ENCODE measurements around the gene INTS14. TPM values are rescaled to one million over a fixed set of nuclear protein-coding genes. Genes with fewer than 3 reads are reported as not detected.

INTS14 gene
- total RNA-seq, 1 donor = 41.0 TPM

DNA sequence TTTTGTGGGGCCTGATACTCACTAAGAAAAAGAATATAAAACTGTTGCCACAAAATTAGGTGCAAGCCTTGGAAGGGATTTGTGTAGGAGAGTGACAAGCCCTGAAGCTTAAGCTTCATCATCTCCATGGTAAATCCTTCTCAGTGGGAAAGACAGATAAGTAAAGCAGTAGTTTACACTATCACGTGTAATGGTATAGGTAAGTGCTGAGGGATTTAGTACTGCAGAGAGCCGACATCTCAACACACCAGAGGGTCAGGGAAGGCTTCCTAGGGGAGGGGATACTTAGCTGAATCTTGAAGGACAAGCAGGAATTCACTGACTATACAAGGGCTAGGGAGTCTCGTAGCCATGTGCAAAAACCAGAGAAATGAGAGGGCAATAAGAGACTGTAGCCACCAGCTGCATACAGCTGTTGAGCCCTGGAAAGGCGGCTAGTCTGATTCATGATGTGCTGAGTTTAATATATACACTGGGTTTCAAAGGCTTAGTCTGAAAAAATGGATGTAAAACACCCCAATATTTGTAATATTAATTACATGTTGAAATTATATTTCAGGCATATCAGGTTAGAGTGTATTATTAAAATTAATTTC is 21.9 kb upstream of the INTS14 start:
- peak; percentile 59 for DNase-seq (ENCODE audit: low read depth)
- TF ChIP-seq, protein P1, sequence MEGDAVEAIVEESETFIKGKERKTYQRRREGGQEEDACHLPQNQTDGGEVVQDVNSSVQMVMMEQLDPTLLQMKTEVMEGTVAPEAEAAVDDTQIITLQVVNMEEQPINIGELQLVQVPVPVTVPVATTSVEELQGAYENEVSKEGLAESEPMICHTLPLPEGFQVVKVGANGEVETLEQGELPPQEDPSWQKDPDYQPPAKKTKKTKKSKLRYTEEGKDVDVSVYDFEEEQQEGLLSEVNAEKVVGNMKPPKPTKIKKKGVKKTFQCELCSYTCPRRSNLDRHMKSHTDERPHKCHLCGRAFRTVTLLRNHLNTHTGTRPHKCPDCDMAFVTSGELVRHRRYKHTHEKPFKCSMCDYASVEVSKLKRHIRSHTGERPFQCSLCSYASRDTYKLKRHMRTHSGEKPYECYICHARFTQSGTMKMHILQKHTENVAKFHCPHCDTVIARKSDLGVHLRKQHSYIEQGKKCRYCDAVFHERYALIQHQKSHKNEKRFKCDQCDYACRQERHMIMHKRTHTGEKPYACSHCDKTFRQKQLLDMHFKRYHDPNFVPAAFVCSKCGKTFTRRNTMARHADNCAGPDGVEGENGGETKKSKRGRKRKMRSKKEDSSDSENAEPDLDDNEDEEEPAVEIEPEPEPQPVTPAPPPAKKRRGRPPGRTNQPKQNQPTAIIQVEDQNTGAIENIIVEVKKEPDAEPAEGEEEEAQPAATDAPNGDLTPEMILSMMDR (IDR thresholded peaks at IDR 0.05; ENCODE audit: insufficient read depth, low read depth, low read length) = no peak
- no peak overlapping the region for H3K4me3 ChIP-seq (ENCODE audit: low read depth, low read length)

DNA sequence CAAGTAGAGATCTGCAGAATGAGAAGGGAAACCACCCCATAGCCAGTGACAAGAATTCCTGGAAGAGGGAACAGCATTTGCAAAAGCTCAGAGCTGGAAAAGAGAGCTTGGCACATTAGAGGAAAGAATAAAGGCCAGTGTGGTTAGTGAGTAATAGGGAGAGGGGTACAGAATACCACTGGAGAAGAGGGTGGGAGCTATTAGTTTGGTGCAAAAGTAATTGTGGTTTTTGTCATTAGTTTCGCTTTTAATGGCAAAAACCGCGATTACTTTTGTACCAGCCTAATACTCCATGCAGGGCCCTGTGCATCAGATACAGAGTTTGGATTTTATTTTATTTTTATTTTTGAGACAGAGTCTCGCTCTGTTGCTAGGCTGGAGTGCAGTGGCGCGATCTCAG is 20.6 kb upstream of the INTS14 start:
- DNase-seq (ENCODE audit: low read depth) = no peak
- no peak overlapping the region for H3K4me3 ChIP-seq (ENCODE audit: low read depth, low read length)
- TF ChIP-seq, protein P1 (IDR thresholded peaks at IDR 0.05; ENCODE audit: insufficient read depth, low read depth, low read length) = no peak

DNA sequence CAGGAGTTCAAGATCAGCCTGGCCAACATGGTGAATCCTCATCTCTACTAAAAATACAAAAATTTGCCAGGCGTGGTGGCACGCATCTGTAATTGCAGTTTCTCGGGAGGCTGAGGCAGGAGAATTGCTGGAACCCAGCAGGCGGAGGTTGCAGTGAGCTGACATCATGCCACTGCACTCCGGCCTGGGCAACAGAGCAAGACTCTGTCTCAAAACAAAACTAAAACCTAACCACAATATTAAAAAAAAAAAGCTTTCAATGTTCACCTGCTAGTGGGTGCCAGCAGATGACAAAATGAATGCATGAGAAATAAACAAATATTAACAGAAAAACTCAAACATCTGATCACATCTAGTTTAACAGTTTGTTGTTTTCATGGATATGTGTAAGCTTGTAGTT is 19.8 kb upstream of the INTS14 start:
- no peak overlapping the region for H3K4me3 ChIP-seq (ENCODE audit: low read depth, low read length)
- TF ChIP-seq, protein P1 (IDR thresholded peaks at IDR 0.05; ENCODE audit: insufficient read depth, low read depth, low read length) = no peak
- DNase-seq (ENCODE audit: low read depth) = no peak

DNA sequence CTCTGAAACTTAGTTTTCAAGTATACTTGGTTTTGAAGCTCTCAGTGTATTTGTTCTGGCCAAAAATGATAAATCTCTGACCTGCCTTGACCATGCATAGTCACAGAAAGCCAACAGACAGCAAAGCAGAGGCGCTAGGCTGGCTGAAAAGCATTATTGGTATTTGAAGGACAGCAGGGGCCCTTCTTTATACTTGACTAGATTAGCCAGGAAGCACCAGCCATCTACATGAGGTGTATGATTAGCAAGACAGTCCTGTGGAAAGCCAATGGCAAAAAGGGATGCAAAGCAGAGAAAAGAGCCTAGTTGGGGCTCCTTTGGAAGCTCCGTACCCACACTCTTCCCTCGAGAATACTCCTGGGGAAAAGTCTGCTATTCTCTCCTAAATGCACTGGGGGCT is 18.6 kb upstream of the INTS14 start:
- H3K4me3 ChIP-seq (ENCODE audit: low read depth, low read length) = no peak overlapping the region
- TF ChIP-seq, protein P1 (IDR thresholded peaks at IDR 0.05; ENCODE audit: insufficient read depth, low read depth, low read length) = no peak
- DNase-seq (ENCODE audit: low read depth) = no peak

DNA sequence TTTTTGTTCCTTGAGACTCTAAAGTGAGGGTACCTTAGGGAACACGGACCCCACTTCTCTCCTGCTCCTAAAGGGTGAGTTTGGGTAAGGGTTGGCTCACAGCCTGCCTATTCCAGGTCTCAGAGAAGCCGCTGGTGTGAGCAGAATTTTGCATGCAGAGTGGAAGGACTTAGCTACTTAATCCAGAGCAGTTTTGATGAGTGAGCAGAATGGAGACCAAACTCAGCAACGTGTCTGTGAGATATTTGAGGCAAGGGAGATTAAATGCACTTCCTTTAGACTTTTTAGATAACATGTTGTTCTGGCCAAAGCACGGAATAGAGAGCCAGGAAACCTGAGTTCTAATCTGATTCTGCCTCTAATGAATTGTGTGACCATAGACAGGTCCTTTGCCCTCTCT is 15.9 kb upstream of the INTS14 start:
- no peak for DNase-seq (ENCODE audit: low read depth)
- no peak overlapping the region for H3K4me3 ChIP-seq (ENCODE audit: low read depth, low read length)
- TF ChIP-seq, protein P1 (IDR thresholded peaks at IDR 0.05; ENCODE audit: insufficient read depth, low read depth, low read length) = no peak

DNA sequence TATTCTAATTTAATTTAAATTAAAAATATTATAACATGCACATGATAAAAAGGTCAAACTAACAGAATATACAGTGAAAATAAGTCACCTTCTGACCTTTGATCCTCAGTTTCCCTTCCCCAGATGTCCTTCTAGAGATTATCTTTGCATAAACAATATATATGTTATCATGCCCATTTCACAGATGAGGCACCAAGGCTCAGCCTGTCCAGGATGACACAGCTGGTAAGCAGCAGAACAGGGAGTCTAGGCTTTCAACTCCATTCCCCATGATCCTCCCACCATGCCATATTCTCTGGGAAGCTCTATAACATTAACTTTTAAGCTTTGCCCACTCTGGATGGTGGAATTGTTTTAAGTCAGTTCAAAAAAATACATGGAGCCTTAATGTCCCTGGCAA is 12.2 kb upstream of the INTS14 start:
- no peak overlapping the region for H3K4me3 ChIP-seq (ENCODE audit: low read depth, low read length)
- no peak for DNase-seq (ENCODE audit: low read depth)
- TF ChIP-seq, protein P1 (IDR thresholded peaks at IDR 0.05; ENCODE audit: insufficient read depth, low read depth, low read length) = no peak

DNA sequence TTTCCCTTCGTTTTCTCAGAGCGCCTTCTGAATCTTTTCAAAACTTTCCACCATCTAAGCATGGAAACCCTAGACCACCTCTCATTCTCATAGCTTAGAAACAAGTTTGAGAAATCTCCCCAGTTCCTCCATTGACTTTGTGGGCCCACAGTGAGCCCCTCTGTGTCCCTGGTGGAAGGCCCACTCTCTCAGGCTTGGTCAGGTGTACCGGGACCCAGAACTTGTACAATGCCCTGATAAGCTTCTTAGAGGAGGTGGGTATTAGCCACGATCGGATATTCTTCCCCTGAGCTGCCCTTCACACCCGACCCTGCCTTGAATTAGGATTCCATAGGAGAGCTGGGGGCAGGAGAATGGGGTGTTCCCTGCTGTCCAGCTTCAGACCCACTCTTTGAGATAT is 10.7 kb upstream of the INTS14 start, which contains the start of gene SLC24A1:
Gene SLC24A1 (plus strand): TSS at position 301 of the 400 bp plus-strand sequence. CDS start 2,143 bp downstream, outside the sequence.
- no peak within 1 kb of the TSS for H3K4me3 ChIP-seq (ENCODE audit: low read depth, low read length)
- DNase-seq (ENCODE audit: low read depth) = no peak
- TF ChIP-seq, protein P1 (IDR thresholded peaks at IDR 0.05; ENCODE audit: insufficient read depth, low read depth, low read length) = no peak

Data from fibroblast of villous mesenchyme (primary cell).